HG02763 (cell line): ENCODE measurements around the gene ZDHHC12.

Source experiments
- ATAC-seq: cut with Tn5 transposase; IDR thresholded peaks from one replicate; pipeline ENCODE4 v1.9.1; 2021; ENCODE audit warnings: mild to moderate bottlenecking, moderate library complexity; ENCODE audit not compliant: unreplicated experiment

Gene ZDHHC12

DNA sequence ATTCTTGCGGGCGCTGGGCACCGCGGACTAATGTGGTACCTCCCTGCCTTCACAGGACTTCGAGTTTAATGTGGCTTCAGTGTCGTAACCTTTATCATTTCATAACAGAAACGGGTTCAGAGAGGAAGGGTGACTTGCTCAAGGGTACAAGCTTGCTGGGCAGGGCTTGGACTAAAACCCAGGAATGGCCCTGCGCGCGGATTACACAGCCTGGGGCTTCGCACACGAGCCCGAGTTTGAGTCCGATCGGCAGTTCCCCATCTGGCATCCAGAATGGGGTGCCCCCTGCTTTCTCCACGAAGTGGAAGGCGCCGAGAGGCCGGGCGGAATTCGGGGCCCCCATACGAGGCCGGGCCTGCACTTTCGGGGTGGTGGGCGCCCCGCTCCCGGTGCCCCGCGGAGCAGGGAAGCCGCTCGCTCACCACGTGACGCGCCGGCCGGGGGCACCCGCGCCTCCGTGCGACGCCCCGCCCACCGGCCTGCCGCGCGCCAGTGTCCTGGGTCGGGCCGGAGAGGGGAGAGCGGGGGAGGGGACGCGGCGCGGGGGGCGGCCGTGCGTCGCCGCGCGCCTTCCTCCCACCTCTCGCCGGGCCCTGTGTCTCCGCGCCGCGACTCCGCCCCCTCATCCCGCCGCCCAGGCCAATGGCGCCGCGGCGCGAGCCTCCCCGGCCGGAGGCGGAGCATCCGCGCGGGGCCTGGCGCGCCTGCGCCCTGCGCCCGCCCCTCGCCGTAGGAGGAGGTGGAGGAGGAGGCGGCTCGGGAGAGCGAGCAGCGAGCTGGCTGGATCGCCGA, 35.2 kb downstream of the ZDHHC12 start, which contains the start of gene SET:
SET (plus strand) TSS at position 722 of the 792 bp plus-strand sequence. CDS start 361 bp downstream, outside the sequence.
- ATAC-seq, result peak; percentile 75

DNA sequence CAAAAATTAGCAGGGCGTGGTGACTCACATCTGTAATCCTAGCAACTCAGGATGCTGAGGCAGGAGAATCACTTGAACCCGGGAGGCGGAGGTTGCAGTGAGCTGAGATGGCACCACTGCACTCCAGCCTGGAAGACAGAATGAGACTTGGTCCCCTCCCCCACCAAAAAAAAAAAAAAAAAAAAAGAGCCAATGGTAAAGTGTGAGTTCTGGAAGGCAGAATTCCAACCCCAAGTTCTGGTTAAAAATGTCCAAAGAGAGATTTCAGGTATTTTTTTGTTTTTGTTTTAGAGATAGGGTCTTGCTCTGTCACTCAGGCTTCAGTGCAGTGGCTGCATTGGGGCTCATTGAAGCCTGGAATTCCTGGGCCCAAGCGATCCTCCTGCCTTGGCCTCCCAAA, 36.5 kb downstream of the ZDHHC12 start:
- ATAC-seq, result no peak

DNA sequence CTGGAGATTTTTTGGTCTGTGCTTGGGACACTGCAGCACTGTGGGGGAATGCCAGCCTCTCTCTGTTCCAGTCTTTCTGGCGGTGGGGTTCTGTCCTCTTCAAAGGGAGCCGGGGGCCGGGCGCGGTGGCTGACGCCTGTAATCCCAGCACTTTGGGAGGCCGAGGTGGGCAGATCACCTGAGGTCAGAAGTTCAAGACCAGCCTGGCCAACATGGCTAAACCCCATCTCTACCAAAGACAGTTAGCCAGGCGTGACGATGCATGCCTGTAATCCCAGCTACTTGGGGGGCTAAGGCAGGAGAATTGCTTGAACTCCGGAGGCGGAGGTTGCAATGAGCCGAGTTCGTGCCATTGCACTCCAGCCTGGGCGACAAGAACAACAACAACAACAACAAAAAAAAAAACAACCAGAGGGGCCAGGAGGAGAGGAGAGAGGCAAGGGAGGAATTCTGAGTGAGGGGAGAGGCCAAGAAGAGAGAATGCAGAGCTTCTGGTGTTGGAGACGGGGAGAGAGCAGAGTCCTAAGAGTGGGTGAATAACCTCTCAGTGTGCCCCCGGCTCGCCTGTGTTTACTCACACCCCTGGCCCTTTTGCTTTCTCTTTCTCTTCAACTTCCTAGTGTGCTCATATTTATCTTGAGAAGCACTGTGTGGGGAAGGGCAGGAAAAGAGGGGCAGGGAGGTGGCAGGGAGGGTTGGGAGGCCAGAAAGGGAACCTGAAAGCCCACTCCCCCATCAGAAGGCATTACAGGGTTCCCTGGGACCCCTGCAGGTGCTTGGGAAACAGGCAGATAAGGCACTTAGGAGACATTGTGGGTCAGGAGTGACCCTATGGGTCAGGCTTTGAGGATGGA, 38.1 kb downstream of the ZDHHC12 start:
- no peak for ATAC-seq

DNA sequence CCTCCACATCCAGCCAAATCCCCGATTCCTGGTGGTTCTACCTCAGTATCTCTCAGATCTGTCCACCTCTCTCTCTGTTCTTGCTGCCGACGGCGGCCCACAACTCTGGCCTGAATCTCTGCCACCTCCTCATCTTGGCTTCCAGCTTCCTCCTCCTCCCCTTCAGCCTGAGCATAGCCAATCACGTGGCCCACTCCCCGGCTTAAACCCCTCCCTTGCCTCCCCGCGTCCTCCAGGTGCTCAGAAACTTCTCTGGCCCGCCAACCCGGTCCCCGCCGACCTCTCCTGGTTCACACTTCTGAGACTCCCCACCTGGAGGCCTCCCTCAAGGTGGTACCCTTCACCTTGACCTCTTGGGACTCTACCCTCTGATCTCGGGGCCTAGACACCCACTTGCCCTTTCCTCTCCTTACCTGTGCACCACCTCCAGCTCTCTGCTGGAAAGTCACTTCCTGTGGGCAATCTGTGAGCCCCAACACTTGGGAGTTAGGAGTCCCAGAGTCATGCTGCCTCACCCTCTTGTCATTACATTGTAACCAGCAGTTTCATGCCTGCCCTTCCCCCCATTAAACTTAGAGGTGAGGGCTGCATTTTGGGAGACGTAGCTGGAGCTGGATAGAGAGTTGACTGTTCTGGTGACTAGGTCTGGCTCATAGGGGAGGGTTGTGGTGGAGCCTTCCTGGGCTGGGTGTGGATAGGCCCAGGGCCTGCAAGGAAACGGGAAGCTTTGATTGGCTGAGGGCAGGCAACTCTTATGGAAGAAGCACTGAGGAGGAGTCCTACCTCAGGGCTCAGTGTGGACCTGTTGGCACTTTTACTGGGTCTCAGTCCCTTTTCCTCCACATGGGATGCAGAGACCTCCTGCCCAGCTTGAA, 39.4 kb downstream of the ZDHHC12 start:
- no peak for ATAC-seq

DNA sequence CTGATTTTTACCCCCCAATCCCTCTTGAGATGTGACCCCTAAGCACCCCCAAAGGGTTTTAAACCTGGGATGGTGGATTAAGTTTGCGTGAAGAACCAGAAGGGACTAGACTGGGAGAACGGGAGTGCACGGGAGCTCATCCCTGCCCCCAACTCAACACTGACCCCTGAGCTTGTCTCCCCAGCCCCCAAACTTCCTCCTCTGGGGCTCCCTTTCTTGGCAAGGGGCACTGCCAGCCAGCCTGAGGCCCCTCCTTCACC, 39.9 kb downstream of the ZDHHC12 start:
- ATAC-seq, result no peak

DNA sequence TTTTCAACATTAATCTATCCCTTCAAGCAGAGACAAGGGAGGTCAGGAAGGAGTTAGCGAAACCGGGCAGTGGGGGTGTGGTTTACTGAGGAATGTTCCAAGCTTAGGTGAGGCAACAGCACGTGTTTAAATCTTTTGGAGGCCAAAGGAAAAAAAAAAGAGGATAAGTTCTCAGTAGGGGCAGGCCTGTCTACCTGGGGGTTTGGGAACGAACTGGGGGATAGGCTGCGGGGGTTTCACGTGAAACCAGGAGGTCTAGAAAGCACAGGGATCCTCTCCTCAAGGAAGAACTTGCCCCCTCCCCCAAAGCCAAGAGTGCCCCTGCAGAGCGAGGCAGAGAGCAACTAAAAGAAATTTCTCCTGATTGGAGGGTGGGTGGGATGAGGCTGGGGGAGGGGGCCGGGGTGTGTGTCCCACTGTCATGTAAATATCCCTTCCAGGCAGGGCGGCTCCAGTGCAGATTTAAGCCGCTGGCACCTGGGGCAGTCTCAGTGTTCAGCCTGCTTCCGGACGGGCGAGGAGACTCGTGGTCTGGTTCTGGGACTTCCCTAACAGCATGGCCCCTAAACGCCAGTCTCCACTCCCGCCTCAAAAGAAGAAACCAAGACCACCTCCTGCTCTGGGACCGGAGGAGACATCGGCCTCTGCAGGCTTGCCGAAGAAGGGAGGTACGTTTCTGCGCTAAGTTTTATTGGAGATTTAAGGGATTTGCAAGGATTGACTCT, 40.4 kb downstream of the ZDHHC12 start:
- ATAC-seq, result no peak

DNA sequence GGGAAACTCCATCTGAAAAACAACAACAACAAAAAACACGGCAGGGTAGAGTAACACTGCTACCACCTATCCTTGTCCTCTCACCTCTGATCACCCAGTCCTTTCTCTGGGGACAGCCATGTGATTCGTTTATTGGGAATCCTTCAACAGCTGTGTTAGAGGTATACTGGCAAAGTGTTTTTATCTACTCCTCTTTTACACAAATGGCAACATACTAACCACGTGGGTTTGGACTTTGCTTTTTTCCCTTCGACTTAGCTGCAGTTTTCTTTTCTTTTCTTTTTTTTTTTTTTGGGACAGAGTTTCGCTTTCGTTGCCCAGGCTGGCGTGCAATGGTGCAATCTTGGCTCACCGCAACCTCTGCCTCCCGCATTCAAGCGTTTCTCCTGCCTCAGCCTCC, 46.1 kb downstream of the ZDHHC12 start:
- no peak for ATAC-seq

DNA sequence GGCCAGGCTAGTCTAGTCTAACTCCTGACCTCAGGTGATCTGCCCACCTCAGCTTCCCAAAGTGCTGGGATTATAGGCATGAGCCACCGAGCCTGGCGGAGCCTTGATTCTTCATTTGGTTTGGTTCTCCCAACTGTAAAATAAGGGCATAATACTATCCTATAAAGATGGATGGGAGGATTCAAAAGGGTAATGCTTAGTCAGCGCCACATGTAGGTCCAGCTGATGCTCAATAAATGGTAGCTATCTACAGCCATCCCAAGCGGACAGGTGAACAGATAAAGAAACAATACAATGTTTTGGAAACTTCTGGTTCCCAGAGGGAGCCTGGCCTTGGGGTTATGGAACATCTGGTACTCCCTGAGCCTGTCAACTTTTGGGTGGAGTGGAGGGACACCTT, 48.5 kb downstream of the ZDHHC12 start:
- no peak for ATAC-seq
